HG02943 (cell line): ENCODE results near the gene ARL14.

Experiments
- ATAC-seq: cut with Tn5 transposase; IDR thresholded peaks from one replicate; pipeline ENCODE4 v1.9.1; 2021; ENCODE audit warnings: mild to moderate bottlenecking, low read depth, moderate library complexity; ENCODE audit not compliant: unreplicated experiment

Gene ARL14

DNA sequence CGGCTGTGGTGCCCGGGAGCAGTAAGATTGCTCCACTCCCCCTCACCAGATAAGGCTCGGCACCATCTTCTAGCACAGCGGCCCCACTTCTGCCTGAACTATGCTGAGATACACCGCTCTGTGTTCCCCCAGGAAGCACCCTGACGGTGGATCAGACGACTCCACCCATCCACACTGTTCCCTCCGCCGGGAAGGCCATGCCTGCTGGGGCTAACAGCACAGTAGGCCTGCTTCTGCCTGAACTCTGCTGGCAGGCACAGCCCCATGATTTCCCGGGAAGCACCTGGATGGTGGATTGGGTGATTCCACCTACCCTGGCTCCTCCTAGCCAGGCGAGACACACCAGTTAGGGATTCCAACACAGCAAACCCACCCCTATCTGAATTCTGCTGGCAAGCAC is 42.8 kb downstream of the ARL14 start:
- no peak for ATAC-seq

DNA sequence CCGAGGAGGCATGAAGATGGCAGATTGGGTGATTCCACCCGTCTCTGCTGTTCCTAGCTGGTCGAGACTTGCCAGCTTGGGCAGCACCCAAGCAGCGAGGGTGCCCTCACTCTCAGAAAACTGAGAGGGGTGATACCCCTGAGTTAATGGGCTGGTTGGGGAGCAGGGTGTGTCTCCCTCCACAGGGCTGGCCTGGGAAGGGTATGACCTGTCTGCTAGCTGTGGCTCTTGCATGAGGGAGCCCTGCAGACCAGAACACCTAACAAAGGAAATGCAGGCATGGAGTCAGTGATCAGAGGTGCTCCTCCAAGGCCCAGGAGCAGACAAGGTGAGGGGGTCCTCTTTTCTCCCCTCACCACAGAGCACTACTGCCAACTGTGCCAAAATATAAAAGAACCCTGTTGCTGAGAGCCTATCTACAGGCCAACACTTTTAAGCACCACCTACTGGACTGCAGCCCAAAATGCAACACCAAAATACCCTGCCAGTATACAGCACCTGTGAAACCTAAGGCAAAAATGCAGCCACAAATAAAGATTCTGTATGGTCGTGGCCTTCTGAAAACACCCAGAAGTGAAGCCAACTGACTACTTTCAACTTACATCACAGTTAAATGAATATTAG is 43.3 kb downstream of the ARL14 start:
- ATAC-seq: no peak

DNA sequence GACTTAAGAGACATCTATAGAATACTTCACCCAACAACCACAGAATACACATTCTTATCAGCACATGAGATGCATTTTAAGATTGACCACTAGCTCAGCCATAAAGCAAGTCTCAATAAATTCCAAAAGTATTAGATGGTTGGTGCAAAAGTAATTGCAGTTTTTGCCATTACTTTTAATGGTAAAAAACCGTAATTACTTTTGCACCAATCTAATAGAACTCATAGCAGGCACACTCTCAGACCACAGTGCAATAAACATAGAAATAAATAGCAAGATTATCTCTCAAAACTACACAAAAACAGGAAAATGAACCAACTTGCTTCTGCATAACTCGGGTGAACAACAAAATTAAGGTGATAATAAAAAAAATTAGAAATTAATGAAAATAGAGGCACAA is 45.4 kb downstream of the ARL14 start:
- ATAC-seq: no peak

DNA sequence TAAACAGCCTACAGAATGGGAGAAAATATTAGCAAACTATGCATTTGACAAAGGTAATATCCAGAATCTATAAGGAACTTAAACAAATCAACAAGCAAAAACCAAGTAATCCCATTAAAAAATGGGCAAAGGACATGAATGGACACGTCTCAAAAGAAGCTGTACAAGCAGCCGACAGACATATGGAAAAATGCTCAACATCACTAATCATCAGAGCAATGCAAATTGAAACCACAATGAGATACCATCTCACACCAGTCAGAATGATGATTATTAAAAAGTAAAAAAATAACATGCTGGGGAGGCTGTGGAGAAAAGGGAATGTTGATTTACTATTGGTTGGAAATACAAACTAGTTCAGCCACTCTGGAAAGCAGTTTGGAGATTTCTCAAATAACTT is 48.4 kb downstream of the ARL14 start:
- no peak for ATAC-seq
